IMR-90 (cell line): ENCODE results near the gene CYP26B1. TPM values are rescaled to one million over a fixed set of nuclear protein-coding genes. Genes with fewer than 3 reads are reported as not detected.

Experiments
- ATAC-seq: fragments of 200-7000 bp; cut with Tn5 transposase; 2 replicates; pipeline ENCODE4 v1.9.1; 2020; ENCODE audit warnings: low read depth, mild to moderate bottlenecking, moderate library complexity
- BruUV-seq: library from RNA; stranded (reverse); fragments of 400-500 nt; replicated peaks from 2 replicates; lab custom pipeline; 2021; lab: Mats Ljungman, UMichigan
- CTCF ChIA-PET: fragments of 300-600 bp; formaldehyde crosslinking; extraction: SDS; loops from one replicate; lab custom pipeline; 2021; ENCODE audit warnings: antibody characterized with exemption; lab: Yijun Ruan, JAX
- POLR2A ChIA-PET: fragments of 300-600 bp; sonication (Branson Sonifier 250); formaldehyde crosslinking; loops from one replicate; lab custom pipeline; 2022; ENCODE audit warnings: antibody characterized with exemption; ENCODE audit not compliant: unreplicated experiment; lab: Charles Lee
- DNase-seq: peaks from one replicate; pipeline ENCODE4 v3.0.0; 2013
- H2AFZ ChIP-seq: replicated peaks from 2 replicates; pipeline ENCODE3; 2013; ENCODE audit warnings: low read length, mild to moderate bottlenecking; ENCODE audit not compliant: poor library complexity
- H2AK5ac ChIP-seq: 2 replicates; pipeline ENCODE4 v1.6.1; 2013; ENCODE audit warnings: low read depth, low read length, inconsistent platforms
- H2AK9ac ChIP-seq: replicated peaks from 2 replicates; pipeline ENCODE3; 2013; ENCODE audit warnings: mild to moderate bottlenecking, low read depth, low read length, moderate library complexity; ENCODE audit not compliant: poor library complexity
- H2BK120ac ChIP-seq: 2 replicates; pipeline ENCODE4 v1.6.1; 2013; ENCODE audit warnings: low read depth, low read length, inconsistent platforms
- H2BK15ac ChIP-seq: 3 replicates; pipeline ENCODE4 v1.6.1; 2013; ENCODE audit warnings: low read depth, low read length, inconsistent platforms
- H2BK20ac ChIP-seq: 2 replicates; pipeline ENCODE4 v1.6.1; 2013; ENCODE audit warnings: low read depth, mild to moderate bottlenecking, inconsistent platforms, low read length, moderate library complexity
- H2BK5ac ChIP-seq: 2 replicates; pipeline ENCODE4 v1.6.1; 2013; ENCODE audit warnings: mild to moderate bottlenecking, low read depth, low read length, inconsistent platforms; ENCODE audit not compliant: poor library complexity, severe bottlenecking
- H3K14ac ChIP-seq: replicated peaks from 2 replicates; pipeline ENCODE4 v1.6.1; 2013; ENCODE audit warnings: low read depth, low read length, inconsistent platforms
- H3K18ac ChIP-seq: 2 replicates; pipeline ENCODE4 v1.6.1; 2013; ENCODE audit warnings: low read depth, low read length, control low read depth
- H3K23ac ChIP-seq: 2 replicates; pipeline ENCODE4 v1.6.1; 2013; ENCODE audit warnings: low read depth, low read length, inconsistent platforms
- H3K27ac ChIP-seq: 2 replicates; pipeline ENCODE4 v1.5.1; 2013; ENCODE audit warnings: mild to moderate bottlenecking, control low read depth, low read length; ENCODE audit not compliant: insufficient read depth
- H3K27me3 ChIP-seq: 2 replicates; pipeline ENCODE4 v1.6.1; 2013; ENCODE audit warnings: low read length; ENCODE audit not compliant: control insufficient read depth, insufficient read depth
- H3K36me3 ChIP-seq: 2 replicates; pipeline ENCODE4 v1.6.1; 2013; ENCODE audit warnings: low read length, mixed read lengths; ENCODE audit not compliant: control insufficient read depth, insufficient read depth
- H3K4ac ChIP-seq: 2 replicates; pipeline ENCODE4 v1.6.1; 2013; ENCODE audit warnings: low read depth, low read length, inconsistent platforms
- H3K4me1 ChIP-seq: 2 replicates; pipeline ENCODE4 v1.6.1; 2013; ENCODE audit warnings: low read length, mixed read lengths; ENCODE audit not compliant: control insufficient read depth, insufficient read depth
- H3K4me2 ChIP-seq: 2 replicates; pipeline ENCODE4 v1.6.1; 2013; ENCODE audit warnings: low read depth, mild to moderate bottlenecking, control low read depth, low read length, moderate library complexity
- H3K4me3 ChIP-seq: 2 replicates; pipeline ENCODE4 v1.5.1; 2013; ENCODE audit warnings: low read depth, mild to moderate bottlenecking, control low read depth, low read length, moderate library complexity; ENCODE audit not compliant: insufficient read depth
- H3K56ac ChIP-seq: 2 replicates; pipeline ENCODE4 v1.6.1; 2013; ENCODE audit warnings: low read length, inconsistent platforms; ENCODE audit not compliant: insufficient read depth; ENCODE audit errors: extremely low read depth
- H3K79me1 ChIP-seq, 2 experiments: 2 replicates each; pipeline ENCODE4 v1.6.1; 2013; ENCODE audit warnings: low read length in 2 of 2, inconsistent platforms in 1 of 2, low read depth in 1 of 2
- H3K9ac ChIP-seq: 2 replicates; pipeline ENCODE4 v1.6.1; 2013; ENCODE audit warnings: low read depth, low read length, control low read depth
- H3K9me1 ChIP-seq: 2 replicates; pipeline ENCODE4 v1.6.1; 2013; ENCODE audit warnings: low read length, inconsistent platforms; ENCODE audit not compliant: insufficient read depth
- H3K9me3 ChIP-seq: 2 replicates; pipeline ENCODE4 v1.6.1; 2013; ENCODE audit warnings: low read length; ENCODE audit not compliant: control insufficient read depth, insufficient read depth
- H4K20me1 ChIP-seq: 2 replicates; pipeline ENCODE4 v1.6.1; 2013; ENCODE audit warnings: low read length, inconsistent platforms; ENCODE audit not compliant: insufficient read depth
- H4K5ac ChIP-seq: 2 replicates; pipeline ENCODE4 v1.6.1; 2013; ENCODE audit warnings: mild to moderate bottlenecking, low read depth, low read length, control low read depth
- H4K8ac ChIP-seq, 2 experiments: 2 replicates each; pipeline ENCODE4 v1.6.1; 2013; ENCODE audit warnings: low read depth in 2 of 2, low read length in 2 of 2, control low read depth in 1 of 2, inconsistent platforms in 1 of 2
- H4K91ac ChIP-seq: 2 replicates; pipeline ENCODE4 v1.6.1; 2013; ENCODE audit warnings: low read depth, low read length, inconsistent platforms; ENCODE audit not compliant: insufficient read depth
- BHLHE40 ChIP-seq: fragments of 150-350 bp; IDR thresholded peaks from 2 replicates; pipeline ENCODE4 v1.6.1; 2016; ENCODE audit warnings: mild to moderate bottlenecking, low read depth, low read length
- CEBPB ChIP-seq: IDR thresholded peaks from 2 replicates; pipeline ENCODE4 v1.6.1; 2012; ENCODE audit warnings: low read depth, low read length, improper control_type of control experiment
- CHD1 ChIP-seq: IDR thresholded peaks from 2 replicates; pipeline ENCODE4 v1.6.1; 2012; ENCODE audit warnings: low read depth, low read length, improper control_type of control experiment
- CTCF ChIP-seq: conservative IDR thresholded peaks from 2 replicates; pipeline ENCODE4 v1.5.1; 2012; ENCODE audit warnings: mild to moderate bottlenecking, low read depth, low read length, improper control_type of control experiment
- FOS ChIP-seq: fragments of 150-350 bp; IDR thresholded peaks from 2 replicates; pipeline ENCODE4 v1.6.1; 2016; ENCODE audit warnings: low read depth, low read length
- MAFK ChIP-seq: IDR thresholded peaks from 2 replicates; pipeline ENCODE4 v1.6.1; 2012; ENCODE audit warnings: low read depth, low read length, improper control_type of control experiment
- MXI1 ChIP-seq: IDR thresholded peaks from 2 replicates; pipeline ENCODE4 v1.6.1; 2012; ENCODE audit warnings: low read depth, mild to moderate bottlenecking, low read length, moderate library complexity, borderline replicate concordance
- NFE2L2 ChIP-seq: fragments of 150-350 bp; IDR thresholded peaks from 2 replicates; pipeline ENCODE4 v1.6.1; 2016; ENCODE audit warnings: low read depth, mild to moderate bottlenecking, low read length
- POLR2A ChIP-seq: IDR thresholded peaks from 2 replicates; pipeline ENCODE4 v1.6.1; 2012; ENCODE audit warnings: mild to moderate bottlenecking, low read depth, low read length
- RAD21 ChIP-seq: IDR thresholded peaks from 2 replicates; pipeline ENCODE4 v1.6.1; 2012; ENCODE audit warnings: low read length, improper control_type of control experiment
- RCOR1 ChIP-seq: IDR thresholded peaks from 2 replicates; pipeline ENCODE4 v1.6.1; 2012; ENCODE audit warnings: mild to moderate bottlenecking, low read length, improper control_type of control experiment; ENCODE audit not compliant: insufficient replicate concordance
- RFX5 ChIP-seq: IDR thresholded peaks from 2 replicates; pipeline ENCODE4 v1.8.0; 2012; ENCODE audit warnings: low read depth, mild to moderate bottlenecking, low read length, moderate library complexity
- SMC3 ChIP-seq: fragments of 150-350 bp; IDR thresholded peaks from 2 replicates; pipeline ENCODE4 v1.6.1; 2016; ENCODE audit warnings: low read depth, mild to moderate bottlenecking, antibody characterized with exemption, low read length, moderate library complexity
- USF2 ChIP-seq: fragments of 150-350 bp; IDR thresholded peaks from 2 replicates; pipeline ENCODE4 v1.6.1; 2017; ENCODE audit warnings: mild to moderate bottlenecking, antibody characterized with exemption, low read length, low read depth
- WGBS, 2 experiments: methylation state at CpG; one replicate each; pipeline versions ENCODE4 v1.1.5 to v1.1.7; 2013; ENCODE audit warnings: missing lambda C conversion rate in 2 of 2; ENCODE audit not compliant: insufficient read length in 1 of 2; ENCODE audit errors: extremely low coverage in 2 of 2; 5-methylcytosine and 5-hydroxymethylcytosine counted together
- dilution Hi-C: fragments of 300-500 bp; cut with HindIII; formaldehyde crosslinking; loops from one replicate; pipeline ENCODE4 v1.14.3; 2018; ENCODE audit warnings: low sequenced_read_pairs; ENCODE audit not compliant: unreplicated experiment
- in situ Hi-C: fragments of 300-500 bp; cut with MboI; formaldehyde crosslinking; loops from 3 replicates; pipeline ENCODE4 v1.14.3; 2019; ENCODE audit warnings: low sequenced_read_pairs, inconsistent platforms, mixed read lengths
- intact Hi-C: fragments of 100-400 bp; cut with micrococcal nuclease; formaldehyde crosslinking; loops from 2 replicates; pipeline ENCODE4 v1.10.0; 2022
- polyA plus RNA-seq, 3 experiments: library from polyadenylated mRNA; depleted of rRNA; stranded (reverse); fragments of >200 nt; gene quantifications; 2 replicates each; pipeline ENCODE4 v1.2.3, GENCODE V29; 2012; ENCODE audit warnings: low replicate concordance in 1 of 3
- total RNA-seq: library from RNA; depleted of rRNA; stranded (reverse); fragments of >200 nt; gene quantifications from 2 replicates; pipeline ENCODE4 v1.2.3, GENCODE V29; 2012
- TF ChIP-seq, protein P1 (sequence below): fragments of 150-350 bp; IDR thresholded peaks from 2 replicates; pipeline ENCODE4 v1.6.1; 2016; ENCODE audit warnings: low read depth, mild to moderate bottlenecking, low read length, moderate library complexity, borderline replicate concordance

The CYP26B1 gene
- total and polyA plus RNA-seq, 2 of the 4 experiments (the other 2 are of a cell fraction), result 0.02 TPM; not detected in 1

DNA sequence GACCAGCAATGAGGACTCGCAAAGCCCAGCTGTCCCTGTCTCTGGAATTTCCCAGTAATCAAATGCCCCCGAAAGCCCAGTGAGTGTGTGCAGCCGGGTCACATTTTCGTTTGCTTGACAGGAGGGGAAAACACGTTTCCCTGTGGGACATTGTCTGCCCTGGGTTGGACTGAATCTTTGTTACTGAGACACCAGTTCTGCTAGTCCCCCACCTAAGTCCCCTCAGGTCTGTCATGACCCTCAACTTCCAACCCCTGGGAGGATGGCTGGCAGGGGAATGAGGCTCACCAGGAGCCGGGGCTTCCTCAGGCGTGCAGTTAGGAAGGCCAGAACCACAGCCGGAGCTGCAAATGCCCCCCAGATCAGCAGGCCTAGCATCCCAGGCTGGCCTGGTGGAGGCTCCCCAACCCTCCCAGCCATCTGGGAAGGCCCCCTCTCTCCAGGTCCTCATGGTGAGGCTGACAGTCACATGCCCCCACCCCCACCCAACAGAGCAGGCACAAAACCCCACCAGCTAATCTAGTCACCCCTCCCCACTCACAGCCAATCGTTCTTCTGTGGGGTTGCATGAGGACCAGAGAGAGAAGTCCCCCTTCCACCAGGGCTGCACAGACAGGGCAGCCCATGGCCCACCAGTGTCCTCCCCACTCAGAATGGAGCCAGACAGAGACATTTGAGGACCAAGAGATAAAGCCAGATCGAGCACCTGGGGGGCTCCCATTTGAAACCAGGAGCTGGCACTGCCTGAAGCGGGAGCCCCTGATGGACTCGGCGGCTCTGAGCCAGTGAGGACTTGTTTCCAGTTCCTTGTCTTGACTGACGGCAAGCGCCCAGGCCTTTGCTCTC, 33.6 kb downstream of the CYP26B1 start:
- ChIA-PET CTCF (interaction anchor here (0.6 kb wide), 1 partner anchor 60 kb away, joined by 3 read pairs; no protein-coding TSS in a partner anchor), POLR2A (no interaction called here)
- H2BK20ac ChIP-seq, result no peak overlapping the region
- H3K56ac ChIP-seq, result no peak overlapping the region
- H2AFZ ChIP-seq, result no peak overlapping the region
- H3K4ac ChIP-seq, result no peak overlapping the region
- in situ Hi-C loops, result no loop called here
- no peaks in the 10 kb centered on the region for H3K79me1 ChIP-seq
- no peak overlapping the region for H4K91ac ChIP-seq
- no peak overlapping the region for H3K4me3 ChIP-seq
- H3K27ac ChIP-seq, result no peak overlapping the region
- H3K18ac ChIP-seq, result no peak overlapping the region
- no peaks in the 10 kb centered on the region for H3K36me3 ChIP-seq
- no peak overlapping the region for H2AK9ac ChIP-seq
- no peaks in the 10 kb centered on the region for H3K9me3 ChIP-seq
- H3K4me1 ChIP-seq, result peaks cover 11% of the 10 kb centered on the region; the same call in 1 of the 2 replicates
- H2BK120ac ChIP-seq, result no peak overlapping the region
- no peak overlapping the region for H4K5ac ChIP-seq
- no peak overlapping the region for H4K8ac ChIP-seq
- no peak overlapping the region for H2AK5ac ChIP-seq
- no peak overlapping the region for H3K4me2 ChIP-seq
- H3K9me1 ChIP-seq, result no peaks in the 10 kb centered on the region
- ATAC-seq (no peak), DNase-seq (no peak)
- dilution Hi-C loops, result no loop called here
- no peaks in the 10 kb centered on the region for H4K20me1 ChIP-seq
- H3K14ac ChIP-seq, result no peak overlapping the region
- no peak overlapping the region for H3K9ac ChIP-seq
- no peak for TF ChIP-seq CEBPB
- TF ChIP-seq BHLHE40, result no peak
- no peak for TF ChIP-seq RAD21
- TF ChIP-seq USF2, result no peak
- TF ChIP-seq NFE2L2, result no peak
- TF ChIP-seq CHD1, result no peak
- TF ChIP-seq MXI1, result no peak
- TF ChIP-seq CTCF, result no peak
- TF ChIP-seq RCOR1, result no peak
- TF ChIP-seq RFX5, result no peak
- no peak for TF ChIP-seq SMC3
- no peak for TF ChIP-seq POLR2A
- TF ChIP-seq FOS, result no peak
- TF ChIP-seq, protein P1, sequence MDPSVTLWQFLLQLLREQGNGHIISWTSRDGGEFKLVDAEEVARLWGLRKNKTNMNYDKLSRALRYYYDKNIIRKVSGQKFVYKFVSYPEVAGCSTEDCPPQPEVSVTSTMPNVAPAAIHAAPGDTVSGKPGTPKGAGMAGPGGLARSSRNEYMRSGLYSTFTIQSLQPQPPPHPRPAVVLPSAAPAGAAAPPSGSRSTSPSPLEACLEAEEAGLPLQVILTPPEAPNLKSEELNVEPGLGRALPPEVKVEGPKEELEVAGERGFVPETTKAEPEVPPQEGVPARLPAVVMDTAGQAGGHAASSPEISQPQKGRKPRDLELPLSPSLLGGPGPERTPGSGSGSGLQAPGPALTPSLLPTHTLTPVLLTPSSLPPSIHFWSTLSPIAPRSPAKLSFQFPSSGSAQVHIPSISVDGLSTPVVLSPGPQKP, result no peak
- TF ChIP-seq MAFK, result no peak
- H3K23ac ChIP-seq, result no peak overlapping the region
- H2BK5ac ChIP-seq, result no peak overlapping the region
- BruUV-seq, result no TSS peak
- H2BK15ac ChIP-seq, result no peak overlapping the region
- WGBS, 2 experiments, result 100% methylated on average over 4 of the region's 15 CpGs; no CpG with 5 or more reads in 1 of the 2 experiments
- peaks cover 7% of the 10 kb centered on the region for H3K27me3 ChIP-seq
- intact Hi-C loops, result no loop called here
